Tibial nerve (tissue), 4 donors: Measurements from ENCODE around the gene LNP1.

Experiments used
- EP300 ChIP-seq, 2 donors: sonication (generic); formaldehyde crosslinking; IDR thresholded peaks; one replicate each; pipeline ENCODE4 v1.6.1; 2017; ENCODE audit warnings: antibody characterized with exemption in 2 of 2, mild to moderate bottlenecking in 1 of 2
- POLR2A ChIP-seq, 2 donors: fragments of 450-650 bp; IDR thresholded peaks; one replicate each; pipeline ENCODE4 v1.6.1; 2017; ENCODE audit warnings: antibody characterized with exemption in 2 of 2, mild to moderate bottlenecking in 2 of 2, moderate library complexity in 2 of 2
- TF ChIP-seq, protein P1 (sequence below), 5 experiments: fragments of 200-600 bp in 3 of 5; fragments of 450-650 bp in 2 of 5; sonication (generic) in 3 of 5; IDR thresholded peaks; one replicate each; pipeline ENCODE4 v1.5.1; 2016 to 2019; ENCODE audit warnings: antibody characterized with exemption in 5 of 5, mild to moderate bottlenecking in 3 of 5, moderate library complexity in 2 of 5

DNA sequence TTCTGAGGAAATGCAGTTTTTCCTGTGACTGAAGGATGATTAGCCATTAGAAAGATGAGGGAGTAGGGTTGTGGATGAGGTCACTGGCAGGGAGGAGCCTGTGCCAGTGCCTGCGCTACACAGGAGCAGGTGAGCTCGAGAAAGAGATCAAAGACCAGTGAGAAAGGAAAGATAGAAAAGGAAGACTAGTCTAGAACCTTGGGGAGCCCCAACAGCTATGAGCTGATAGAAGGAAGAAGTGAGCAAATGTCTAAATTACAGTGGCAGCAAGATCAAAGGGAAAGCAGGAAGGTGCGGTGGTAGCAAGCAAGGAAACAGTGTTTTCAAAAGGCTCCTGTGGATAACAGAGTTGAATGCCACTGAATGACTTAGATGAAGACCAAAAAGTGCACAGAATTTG lies 39.6 kb downstream of the LNP1 start:
- TF ChIP-seq, protein P1, sequence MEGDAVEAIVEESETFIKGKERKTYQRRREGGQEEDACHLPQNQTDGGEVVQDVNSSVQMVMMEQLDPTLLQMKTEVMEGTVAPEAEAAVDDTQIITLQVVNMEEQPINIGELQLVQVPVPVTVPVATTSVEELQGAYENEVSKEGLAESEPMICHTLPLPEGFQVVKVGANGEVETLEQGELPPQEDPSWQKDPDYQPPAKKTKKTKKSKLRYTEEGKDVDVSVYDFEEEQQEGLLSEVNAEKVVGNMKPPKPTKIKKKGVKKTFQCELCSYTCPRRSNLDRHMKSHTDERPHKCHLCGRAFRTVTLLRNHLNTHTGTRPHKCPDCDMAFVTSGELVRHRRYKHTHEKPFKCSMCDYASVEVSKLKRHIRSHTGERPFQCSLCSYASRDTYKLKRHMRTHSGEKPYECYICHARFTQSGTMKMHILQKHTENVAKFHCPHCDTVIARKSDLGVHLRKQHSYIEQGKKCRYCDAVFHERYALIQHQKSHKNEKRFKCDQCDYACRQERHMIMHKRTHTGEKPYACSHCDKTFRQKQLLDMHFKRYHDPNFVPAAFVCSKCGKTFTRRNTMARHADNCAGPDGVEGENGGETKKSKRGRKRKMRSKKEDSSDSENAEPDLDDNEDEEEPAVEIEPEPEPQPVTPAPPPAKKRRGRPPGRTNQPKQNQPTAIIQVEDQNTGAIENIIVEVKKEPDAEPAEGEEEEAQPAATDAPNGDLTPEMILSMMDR (IDR thresholded peaks at IDR 0.05) = no peak
- TF ChIP-seq EP300 (IDR thresholded peaks at IDR 0.05) (no peak), POLR2A (IDR thresholded peaks at IDR 0.05) (no peak)
